Mammary microvascular endothelial cell (primary cell): ENCODE results near the gene NGLY1. TPM values are rescaled to one million over a fixed set of nuclear protein-coding genes. Genes with fewer than 3 reads are reported as not detected.

Source experiments
- total RNA-seq: library from RNA; depleted of rRNA; stranded (reverse); fragments of >200 nt; gene quantifications from 2 replicates; pipeline ENCODE4 v1.2.3, GENCODE V29; 2015

NGLY1 gene, protein sequence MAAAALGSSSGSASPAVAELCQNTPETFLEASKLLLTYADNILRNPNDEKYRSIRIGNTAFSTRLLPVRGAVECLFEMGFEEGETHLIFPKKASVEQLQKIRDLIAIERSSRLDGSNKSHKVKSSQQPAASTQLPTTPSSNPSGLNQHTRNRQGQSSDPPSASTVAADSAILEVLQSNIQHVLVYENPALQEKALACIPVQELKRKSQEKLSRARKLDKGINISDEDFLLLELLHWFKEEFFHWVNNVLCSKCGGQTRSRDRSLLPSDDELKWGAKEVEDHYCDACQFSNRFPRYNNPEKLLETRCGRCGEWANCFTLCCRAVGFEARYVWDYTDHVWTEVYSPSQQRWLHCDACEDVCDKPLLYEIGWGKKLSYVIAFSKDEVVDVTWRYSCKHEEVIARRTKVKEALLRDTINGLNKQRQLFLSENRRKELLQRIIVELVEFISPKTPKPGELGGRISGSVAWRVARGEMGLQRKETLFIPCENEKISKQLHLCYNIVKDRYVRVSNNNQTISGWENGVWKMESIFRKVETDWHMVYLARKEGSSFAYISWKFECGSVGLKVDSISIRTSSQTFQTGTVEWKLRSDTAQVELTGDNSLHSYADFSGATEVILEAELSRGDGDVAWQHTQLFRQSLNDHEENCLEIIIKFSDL
- 22.7 and 23.0 TPM in 2 replicates for total RNA-seq

DNA sequence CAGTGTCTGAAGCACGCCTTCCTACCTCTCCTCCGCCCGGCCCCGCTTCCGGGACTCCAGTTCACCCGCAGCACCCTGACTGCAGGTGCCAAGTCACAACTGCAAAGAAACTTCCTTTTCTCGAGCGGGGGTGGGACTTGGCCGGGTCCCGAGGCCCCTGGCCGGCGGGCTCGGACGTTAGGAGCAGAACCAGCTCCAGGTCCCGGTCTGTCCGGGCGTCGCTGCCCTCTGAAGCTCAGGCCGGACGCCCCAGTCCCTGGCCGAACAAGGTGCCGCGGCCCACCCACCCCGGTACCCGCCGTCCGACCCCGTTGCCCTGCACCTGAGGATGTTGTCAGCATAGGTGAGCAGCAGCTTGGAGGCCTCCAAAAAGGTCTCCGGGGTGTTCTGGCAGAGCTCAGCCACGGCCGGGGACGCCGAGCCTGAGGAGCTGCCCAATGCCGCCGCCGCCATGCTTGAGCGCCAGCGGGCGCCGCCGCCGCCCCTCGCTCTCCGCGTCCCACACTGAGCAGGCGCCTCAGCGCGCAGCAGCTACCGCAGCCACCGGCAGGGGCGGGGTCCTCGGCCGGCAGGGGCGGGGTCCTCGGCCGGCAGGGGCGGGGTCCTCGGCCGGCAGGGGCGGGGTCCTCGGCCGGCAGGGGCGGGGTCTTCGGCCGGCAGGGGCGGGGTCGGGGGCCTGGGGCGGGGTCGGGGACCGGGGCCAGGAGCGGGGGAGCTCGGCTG is at the start of gene NGLY1:
Gene NGLY1, minus strand, starts transcription at position 506 of the 723 bp plus-strand sequence. Its CDS starts 53 bp downstream, at position 453.

DNA sequence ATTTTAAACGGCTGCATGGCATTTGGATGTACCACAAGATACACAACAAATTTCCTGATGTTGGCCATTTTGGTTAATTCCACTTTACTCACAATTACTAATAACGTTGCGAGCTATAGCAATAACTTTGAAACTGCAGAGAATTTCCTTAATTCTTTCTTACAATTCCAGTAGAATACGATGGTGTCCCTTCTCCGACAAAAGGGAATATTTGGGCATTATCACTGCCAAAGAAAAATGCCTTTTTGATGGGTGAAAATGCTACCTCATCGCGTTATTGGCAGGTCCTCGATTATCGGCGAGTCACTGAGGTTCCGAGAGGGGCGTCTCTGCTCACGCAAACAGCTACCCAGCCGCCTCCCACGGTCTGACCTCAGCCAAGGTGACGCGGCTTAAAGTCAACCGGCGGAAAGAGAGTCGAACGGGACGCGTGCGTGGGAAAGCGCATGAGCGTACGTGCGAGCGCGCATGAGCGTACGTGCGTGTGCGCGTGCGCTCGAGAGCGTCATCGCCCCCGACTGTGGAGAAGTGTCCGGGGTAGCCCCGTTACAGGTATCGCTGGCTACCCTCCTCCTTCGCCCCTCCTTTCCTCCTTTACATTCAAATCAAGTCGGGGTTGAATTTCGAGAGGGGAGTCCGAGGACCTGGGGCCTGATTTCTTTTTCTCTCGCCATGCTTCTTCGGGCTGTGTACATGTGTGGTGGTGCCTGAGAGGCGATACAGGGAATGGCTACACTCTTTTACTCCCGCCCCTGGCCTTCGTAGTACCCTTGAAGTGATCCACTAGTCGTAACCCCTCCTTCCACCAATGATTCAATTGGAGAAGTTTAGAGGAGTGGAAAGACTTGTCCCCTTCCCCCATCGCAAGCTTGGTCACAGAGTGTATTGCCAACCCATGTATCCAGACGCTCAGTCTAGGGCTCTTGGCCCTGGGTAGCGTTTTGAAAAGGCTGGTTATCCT is 6.6 kb upstream of the NGLY1 start, which contains the start of gene OXSM:
Gene OXSM, plus strand, starts transcription at position 495 of the 961 bp plus-strand sequence. CDS start 931 bp downstream, outside the sequence.

Other genes starting within 250 kb of the NGLY1 start
- gene TOP2B, start 118.5 kb downstream of the NGLY1 start, total RNA-seq = 59.9 and 62.4 TPM in 2 replicates
- 10.0 and 11.2 TPM in 2 replicates for gene OXSM, start 6.6 kb upstream of the NGLY1 start, total RNA-seq